HG03432 (cell line): Measurements from ENCODE around the gene UPK1B.

Source experiments
- ATAC-seq: cut with Tn5 transposase; IDR thresholded peaks from one replicate; pipeline ENCODE4 v1.9.1; 2021; ENCODE audit warnings: mild to moderate bottlenecking, moderate library complexity; ENCODE audit not compliant: unreplicated experiment

UPK1B gene

DNA sequence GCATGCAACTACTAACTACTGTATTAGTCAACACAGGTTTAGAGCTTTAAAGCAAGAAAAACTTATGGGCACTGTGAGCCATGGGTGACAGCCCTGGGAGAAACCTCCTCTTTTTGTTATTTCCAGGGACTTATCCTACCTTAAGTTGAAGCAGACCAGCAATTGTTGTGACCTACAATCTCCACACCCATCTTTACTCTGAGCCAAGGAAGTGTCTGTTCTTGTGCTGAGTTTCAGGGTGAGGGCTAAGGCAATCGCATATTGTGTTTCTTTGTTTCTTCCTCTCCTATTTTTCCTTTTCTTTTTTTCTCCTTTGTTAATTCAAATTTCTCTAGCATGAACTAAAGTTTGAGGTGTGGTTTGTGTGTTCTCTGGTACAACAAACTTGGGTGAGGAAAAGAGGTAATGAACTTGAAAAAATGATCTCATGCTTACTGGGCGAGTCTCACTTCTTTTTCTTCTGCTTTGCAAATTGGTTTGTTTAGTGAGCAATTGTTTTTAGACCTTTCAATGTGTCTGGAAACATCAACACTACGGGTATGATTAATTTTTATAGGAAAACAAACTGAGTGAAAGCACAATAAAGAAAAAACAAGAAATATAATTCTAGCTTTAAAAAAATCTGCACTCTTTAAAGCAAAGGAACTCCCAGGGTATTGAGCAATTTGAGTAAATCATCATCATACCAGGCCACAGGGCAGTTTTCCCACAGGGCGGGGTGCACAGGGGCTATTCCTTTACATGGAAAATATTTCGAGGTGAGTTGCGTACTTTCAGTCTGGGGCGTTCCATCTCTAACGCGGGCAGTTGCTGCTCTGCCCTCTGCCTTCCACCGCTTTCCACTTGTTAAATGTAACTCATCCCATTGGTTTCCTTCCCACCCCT lies 2.7 kb downstream of the UPK1B start:
- no peak for ATAC-seq

- ATAC-seq = no peak
These were observed 3.4 kb downstream of the UPK1B start for GRCh38 chr3:119176778-119177177.

- no peak for ATAC-seq
These were observed 3.9 kb downstream of the UPK1B start for GRCh38 chr3:119177321-119177720.

DNA sequence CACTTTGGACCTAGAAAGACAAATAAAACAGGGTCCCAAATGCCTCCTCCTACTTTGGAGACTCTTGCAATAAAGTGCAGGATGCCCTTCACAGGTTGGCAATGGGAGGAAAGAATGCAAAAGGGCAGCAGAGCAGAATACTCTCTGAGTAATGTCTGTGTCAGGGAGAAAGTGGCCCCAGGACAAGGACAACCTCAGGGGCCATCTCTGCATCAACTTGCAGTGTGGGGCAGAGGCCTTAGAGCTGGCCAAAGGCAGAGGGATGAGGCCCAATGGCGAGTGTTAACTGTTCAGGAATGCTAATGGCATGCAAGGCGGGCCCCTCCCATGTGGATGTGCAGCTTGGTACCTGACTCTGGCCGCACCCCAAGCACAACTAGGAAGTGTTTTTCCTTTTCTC lies 8.4 kb downstream of the UPK1B start:
- ATAC-seq = no peak

DNA sequence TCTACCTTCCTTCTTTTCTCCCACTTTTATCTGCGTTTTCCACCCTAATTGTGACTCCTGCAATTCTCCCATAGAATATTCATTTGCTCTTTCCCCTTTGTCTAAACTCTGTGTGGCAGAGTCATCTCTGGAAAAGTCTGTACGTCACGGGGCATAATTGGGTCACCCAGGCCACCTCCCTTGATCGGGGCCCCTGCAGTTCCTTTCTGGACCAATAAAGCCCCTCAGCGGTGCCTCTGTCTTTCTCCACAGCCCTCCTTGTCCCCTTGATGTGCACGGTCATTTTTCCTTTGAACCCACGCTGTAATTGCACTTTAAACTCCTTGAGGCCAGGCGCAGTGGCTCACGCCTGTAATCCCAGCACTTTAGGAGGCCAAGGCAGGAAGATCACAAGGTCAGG lies 10.7 kb downstream of the UPK1B start:
- ATAC-seq = no peak

DNA sequence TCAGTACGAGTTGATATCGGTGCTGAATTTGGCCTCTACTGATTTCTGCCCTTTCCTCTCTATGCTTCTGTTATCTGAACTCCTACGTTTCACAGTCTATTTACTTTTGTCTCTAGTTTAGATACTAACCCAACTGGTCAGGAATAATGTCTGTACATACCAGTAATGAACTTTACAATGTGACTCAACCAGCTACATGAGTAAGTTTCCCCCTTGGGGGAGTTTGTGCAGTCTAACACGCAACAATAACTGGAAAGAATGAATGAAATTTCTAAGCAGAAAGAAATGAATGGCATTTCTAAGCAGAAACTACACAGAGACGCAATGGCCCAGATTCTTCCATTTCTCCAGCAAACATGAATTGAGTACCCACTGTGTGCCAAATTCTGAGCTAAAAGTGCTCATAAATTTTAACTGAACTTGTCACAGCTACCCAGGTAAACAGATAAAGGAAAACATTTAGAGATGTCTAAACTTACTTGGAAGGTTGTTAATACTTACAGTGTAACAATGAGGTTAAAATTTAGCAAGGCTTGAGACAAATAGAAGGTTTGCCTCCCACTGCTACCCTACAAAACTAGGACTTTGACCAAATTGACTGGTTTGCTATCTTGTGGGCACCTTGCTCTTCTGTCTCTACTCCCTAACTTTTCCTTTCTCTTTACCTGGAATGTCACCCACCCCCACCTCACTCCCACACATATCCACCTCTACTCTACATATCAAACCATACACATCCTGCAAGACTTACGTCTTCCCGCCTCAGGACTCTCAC lies 11.6 kb downstream of the UPK1B start:
- ATAC-seq = no peak

GRCh38 chr3:119187266-119187665 lies 13.9 kb downstream of the UPK1B start:
- no peak for ATAC-seq

GRCh38 chr3:119191800-119192199 lies 18.4 kb downstream of the UPK1B start:
- no peak for ATAC-seq

GRCh38 chr3:119194237-119195150 lies 21.1 kb downstream of the UPK1B start:
- ATAC-seq = no peak

DNA sequence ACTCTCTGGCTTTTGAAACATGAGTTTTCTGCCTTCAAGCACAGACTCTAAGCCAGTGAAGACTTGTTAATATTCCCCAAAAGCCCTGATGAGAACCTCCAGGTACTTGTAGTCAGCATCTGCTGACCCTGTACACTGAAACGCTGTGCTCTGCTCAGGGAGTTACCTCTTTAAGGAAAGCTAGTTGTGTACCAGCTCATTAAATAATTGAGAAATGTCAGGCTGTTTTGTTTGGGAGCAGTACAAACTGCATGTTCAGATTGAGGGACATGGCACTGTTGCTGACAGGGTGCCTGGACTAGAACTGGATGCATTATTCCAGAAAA lies 21.7 kb downstream of the UPK1B start:
- ATAC-seq = no peak

DNA sequence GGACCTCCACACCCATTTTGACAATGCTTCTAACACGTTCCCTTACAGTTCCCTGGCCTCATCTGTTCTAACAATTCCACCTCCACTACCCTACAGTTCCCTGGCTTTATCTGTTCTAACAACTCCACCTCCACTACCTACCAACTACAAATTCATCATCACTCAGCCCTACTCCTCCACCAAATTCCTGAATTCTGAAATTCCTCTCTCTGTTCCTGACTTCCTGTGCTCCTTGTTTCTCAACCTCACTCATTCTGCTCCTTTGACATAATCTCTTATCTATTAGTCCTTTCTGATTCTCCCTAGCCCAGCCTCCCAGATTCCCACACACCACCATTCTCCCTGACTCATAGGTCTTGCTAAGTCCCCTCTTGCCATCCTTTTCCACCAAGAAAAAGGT lies 22.5 kb downstream of the UPK1B start:
- no peak for ATAC-seq

- ATAC-seq = no peak
These were observed 31.8 kb downstream of the UPK1B start for GRCh38 chr3:119205209-119205608.

DNA sequence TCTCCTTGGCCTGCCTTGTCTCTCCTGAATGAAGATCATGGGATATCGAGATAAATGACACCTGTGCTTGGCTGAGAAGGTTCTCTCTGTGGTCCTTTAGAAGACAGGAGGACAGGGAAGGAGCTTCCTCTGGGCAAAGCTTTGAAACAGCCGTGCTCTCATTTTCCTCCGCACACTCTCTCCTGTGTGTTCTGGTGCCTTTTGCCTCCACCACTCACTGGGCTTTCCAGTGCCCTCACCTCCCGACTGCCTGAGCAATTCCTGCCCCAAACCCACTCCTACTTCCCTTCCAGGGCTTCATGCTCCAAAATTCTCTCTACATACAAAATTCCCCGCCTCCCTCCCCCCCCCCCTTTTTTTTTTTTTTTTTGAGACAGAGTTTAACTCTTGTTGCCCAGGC lies 32.3 kb downstream of the UPK1B start:
- ATAC-seq = no peak

DNA sequence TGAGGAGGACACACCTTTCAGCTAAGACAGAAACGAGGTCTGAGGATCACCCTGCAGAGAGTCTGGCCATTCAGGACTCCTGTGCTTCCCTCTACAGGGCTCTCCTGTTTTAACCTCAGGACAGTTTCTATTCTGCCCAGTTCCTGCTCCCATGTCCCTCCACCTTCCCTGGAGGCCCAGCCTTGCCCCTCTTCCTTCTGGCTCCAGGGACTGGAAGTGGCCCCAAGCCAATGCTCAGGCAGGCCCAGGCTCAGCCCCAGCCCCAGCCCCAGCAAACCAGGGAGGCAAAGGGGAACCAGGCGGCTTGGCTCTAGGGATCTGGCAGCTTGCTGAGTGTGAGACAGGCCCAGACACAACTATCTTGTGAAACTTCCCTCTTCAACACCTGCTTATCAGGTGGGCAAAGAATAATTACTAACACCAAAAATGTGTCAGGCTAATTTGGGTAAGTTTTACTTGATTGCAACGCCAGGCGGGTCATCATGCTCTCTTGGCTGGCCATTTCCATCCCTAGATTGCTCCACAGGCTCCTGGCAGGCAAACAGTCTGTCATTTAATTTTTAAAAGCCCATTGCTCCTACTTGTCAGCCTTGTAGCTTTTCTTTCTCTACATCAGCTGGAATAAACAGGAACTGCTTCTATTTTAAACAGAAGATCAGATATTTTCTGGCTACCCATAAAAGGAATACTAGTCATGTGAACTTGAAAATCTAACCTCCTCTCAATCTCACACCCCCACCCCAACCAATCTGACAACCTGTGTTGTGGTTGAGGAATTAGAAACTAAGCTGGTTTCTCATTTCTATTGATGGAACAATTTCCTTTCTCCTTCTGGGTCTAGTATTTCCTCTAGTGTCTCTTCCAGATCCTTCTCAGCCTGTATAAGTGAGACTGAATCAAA lies 33.5 kb downstream of the UPK1B start:
- no peak for ATAC-seq

DNA sequence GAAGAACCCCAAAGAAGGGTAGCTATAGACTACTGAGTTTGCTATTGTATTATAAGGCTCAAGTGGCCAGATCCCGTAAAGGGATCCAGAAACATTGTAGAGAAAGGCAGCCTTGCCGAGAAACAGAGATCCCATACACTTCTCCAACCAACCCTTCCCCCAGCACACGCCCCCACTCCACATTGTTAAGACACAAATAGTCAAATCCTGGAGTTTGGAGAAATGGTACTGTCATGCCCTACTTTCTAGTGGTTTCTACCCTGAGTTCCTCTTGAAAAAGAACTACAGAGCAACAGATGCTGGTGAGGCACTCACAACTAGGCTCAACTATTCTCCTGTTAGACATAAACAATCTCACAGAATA lies 34.1 kb downstream of the UPK1B start:
- ATAC-seq = no peak

DNA sequence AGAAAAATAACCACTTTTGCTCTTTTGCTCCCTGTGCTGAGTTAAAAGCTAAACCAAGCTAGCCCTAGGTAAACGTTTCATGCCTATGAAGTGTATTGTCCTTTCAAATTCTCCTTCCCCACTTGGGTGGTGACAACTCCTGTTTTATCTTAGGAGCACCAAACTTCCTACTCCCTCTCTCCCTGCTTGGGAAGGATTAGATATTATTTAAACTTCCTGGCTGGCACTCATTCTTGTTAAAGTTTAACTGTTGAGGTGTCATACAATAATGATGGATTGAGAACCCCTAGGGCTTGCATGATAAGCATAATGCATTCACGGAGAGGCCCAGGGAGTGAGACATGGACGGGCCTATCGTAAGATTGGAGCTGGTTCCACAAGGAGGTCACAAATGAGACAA lies 37.8 kb downstream of the UPK1B start:
- ATAC-seq = no peak

GRCh38 chr3:119211803-119212202 lies 38.4 kb downstream of the UPK1B start:
- no peak for ATAC-seq

DNA sequence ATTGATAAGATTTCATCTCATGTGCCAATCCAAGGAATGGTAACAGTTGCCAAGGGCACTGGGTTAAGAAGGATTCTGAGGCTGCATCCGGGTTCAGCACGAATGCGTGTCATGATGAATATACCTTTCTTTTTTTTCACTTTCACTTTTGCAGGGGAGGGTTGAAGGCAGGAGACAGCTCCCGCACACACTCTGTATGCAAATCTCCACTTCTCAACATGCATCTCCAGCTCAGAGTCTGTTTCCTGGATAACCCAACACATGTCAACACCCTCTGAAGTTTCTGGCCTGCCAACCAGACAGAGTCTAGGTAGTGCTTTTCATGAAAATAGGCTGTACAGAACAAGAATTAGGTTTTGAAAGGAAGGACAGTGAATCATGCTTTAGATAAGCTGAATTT lies 45.7 kb downstream of the UPK1B start:
- peak; percentile 99 for ATAC-seq

DNA sequence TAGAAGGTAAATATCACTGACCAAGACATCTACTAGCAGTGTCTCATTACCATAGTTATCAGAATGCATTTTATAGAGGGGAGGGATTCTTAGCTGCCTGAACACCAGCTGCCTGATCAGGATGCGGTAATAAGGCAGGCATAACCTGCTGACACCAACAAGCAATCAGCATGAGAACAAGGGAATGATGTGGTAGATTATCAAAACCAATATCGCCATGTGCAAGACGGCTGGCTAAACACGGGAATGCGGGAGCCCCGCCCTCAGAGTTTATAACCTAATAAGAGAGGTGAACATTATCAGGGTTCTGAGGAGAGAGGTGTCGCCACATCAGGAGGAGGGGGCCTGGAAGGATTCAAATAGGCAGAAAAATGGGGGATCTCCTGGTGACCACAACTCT lies 46.8 kb downstream of the UPK1B start:
- no peak for ATAC-seq

DNA sequence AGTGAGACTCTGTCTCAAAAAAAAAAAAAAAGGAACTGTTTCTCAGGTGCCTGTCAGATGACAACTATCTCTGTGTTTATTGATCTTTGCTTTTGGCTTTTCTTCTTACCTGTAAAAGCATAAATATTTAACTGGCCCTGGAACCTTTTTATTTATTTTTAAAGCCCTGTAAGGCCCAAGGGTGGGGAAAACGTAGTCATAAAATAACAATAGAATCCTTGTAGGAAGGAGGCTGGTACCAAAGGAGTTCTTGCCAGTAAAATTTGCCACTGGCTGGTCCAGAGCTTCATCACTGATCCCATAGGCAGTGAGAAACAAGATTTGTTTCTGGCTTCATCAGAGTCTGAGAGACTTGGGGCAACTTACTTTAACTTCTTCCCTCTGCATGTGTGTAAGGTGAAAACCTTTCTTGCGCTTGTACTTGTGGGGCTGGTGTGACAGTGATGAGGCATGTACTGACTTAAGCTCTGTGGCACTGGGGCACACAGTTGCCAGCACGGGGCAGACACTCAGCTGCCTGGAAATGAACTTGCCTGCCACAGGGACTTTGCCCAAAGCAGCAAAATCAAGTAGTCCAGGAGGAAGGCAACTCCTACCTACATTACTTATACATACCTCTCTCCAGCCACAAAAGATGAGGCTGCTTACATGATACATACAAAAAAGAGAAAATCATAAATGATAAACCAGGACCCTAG lies 47.7 kb downstream of the UPK1B start:
- no peak for ATAC-seq
